GM12875 (cell line): ENCODE data around the gene CPVL.

Experiments used
- H3K4me3 ChIP-seq: one replicate; pipeline ENCODE4 v1.5.1; 2011; ENCODE audit warnings: low read depth, low read length, control low read depth
- CTCF ChIP-seq: IDR thresholded peaks from 2 replicates; pipeline ENCODE4 v1.5.1; 2011; ENCODE audit warnings: low read depth, mild to moderate bottlenecking, control low read depth, inconsistent platforms, low read length, moderate library complexity, borderline replicate concordance; ENCODE audit not compliant: insufficient read depth

The CPVL gene

GRCh38 chr7:29143751-29144150, 2.6 kb downstream of the CPVL start:
- no peak overlapping the region for H3K4me3 ChIP-seq
- no peak for TF ChIP-seq CTCF

- H3K4me3 ChIP-seq, result no peak overlapping the region
- TF ChIP-seq CTCF, result no peak
These were observed 4.2 kb downstream of the CPVL start for GRCh38 chr7:29142021-29142727.

- TF ChIP-seq CTCF, result no peak
These were observed 5.4 kb downstream of the CPVL start for GRCh38 chr7:29140873-29141468.

GRCh38 chr7:29139796-29140195, 6.5 kb downstream of the CPVL start:
- TF ChIP-seq CTCF, result no peak
- H3K4me3 ChIP-seq, result no peak overlapping the region

More at GRCh38 chr7:29140873-29141468, 5.4 kb downstream of the CPVL start:
- H3K4me3 ChIP-seq, result no peak overlapping the region

GRCh38 chr7:29139191-29139590, 7.1 kb downstream of the CPVL start:
- TF ChIP-seq CTCF, result no peak

GRCh38 chr7:29138588-29138987, 7.7 kb downstream of the CPVL start:
- no peak for TF ChIP-seq CTCF
- no peak overlapping the region for H3K4me3 ChIP-seq

More at GRCh38 chr7:29139191-29139590, 7.1 kb downstream of the CPVL start:
- H3K4me3 ChIP-seq, result no peak overlapping the region

GRCh38 chr7:29135846-29136245, 10.5 kb downstream of the CPVL start:
- no peak for TF ChIP-seq CTCF
- no peak overlapping the region for H3K4me3 ChIP-seq
